Endothelial cell of umbilical vein (primary cell): ENCODE results near the gene MCM3. TPM values are rescaled to one million over a fixed set of nuclear protein-coding genes. Genes with fewer than 3 reads are reported as not detected.

Experiments used
- BruUV-seq: library from RNA; stranded (reverse); fragments of 400-500 nt; replicated peaks from 2 replicates; lab custom pipeline; 2021; lab: Mats Ljungman, UMichigan
- CTCF ChIA-PET: fragments of 300-600, 350-600 bp; sonication (Branson Sonifier 250); formaldehyde crosslinking; loops from one replicate; lab custom pipeline; 2021; ENCODE audit warnings: antibody characterized with exemption, inconsistent platforms; lab: Charles Lee
- POLR2A ChIA-PET: fragments of 300-600, 350-600 bp; sonication (Branson Sonifier 250); formaldehyde crosslinking; loops from one replicate; lab custom pipeline; 2021; ENCODE audit warnings: antibody characterized with exemption, inconsistent platforms; lab: Charles Lee
- DNase-seq: peaks from one replicate; pipeline ENCODE4 v3.0.0-alpha.2; 2011; ENCODE audit warnings: low read depth, low spot score
- FAIRE-seq: peaks from 2 replicates; lab custom pipeline; 2011; peaks lifted over from hg19 to GRCh38; lab: Jason Lieb, UNC
- H2AFZ ChIP-seq: 2 replicates; pipeline ENCODE4 v1.6.0; 2012; ENCODE audit warnings: low read depth, low read length, control low read depth, inconsistent platforms
- H3K27ac ChIP-seq: 2 replicates; pipeline ENCODE4 v1.5.1; 2011; ENCODE audit warnings: low read depth, mild to moderate bottlenecking, control low read depth, low read length, moderate library complexity; ENCODE audit not compliant: insufficient read depth
- H3K27me3 ChIP-seq, 2 experiments: 2 replicates each; pipeline versions ENCODE4 v1.6.0 to v1.6.1; 2011; ENCODE audit warnings: low read length in 2 of 2, mixed read lengths in 1 of 2; ENCODE audit not compliant: control insufficient read depth in 2 of 2, insufficient read depth in 2 of 2
- H3K36me3 ChIP-seq, 2 experiments: 2 replicates in 1 of 2; 3 replicates in 1 of 2; pipeline ENCODE4 v1.5.1; 2011; ENCODE audit warnings: low read length in 2 of 2, mild to moderate bottlenecking in 1 of 2, moderate library complexity in 1 of 2; ENCODE audit not compliant: control insufficient read depth in 2 of 2, insufficient read depth in 2 of 2; ENCODE audit errors: extremely low read depth in 1 of 2
- H3K4me1 ChIP-seq: 3 replicates; pipeline ENCODE4 v1.5.1; 2011; ENCODE audit warnings: mild to moderate bottlenecking, low read length; ENCODE audit not compliant: control insufficient read depth, insufficient read depth; ENCODE audit errors: extremely low read depth
- H3K4me2 ChIP-seq: 2 replicates; pipeline ENCODE4 v1.6.1; 2011; ENCODE audit warnings: low read length, control low read depth, mixed read lengths; ENCODE audit not compliant: insufficient read depth
- H3K4me3 ChIP-seq, 3 experiments: fragments of 200-600 bp in 1 of 3; sonication (generic), shearing (Covaris generic) in 1 of 3; replicated peaks in 1 of 3; 2 replicates each; pipeline ENCODE4 v1.5.1; 2011 to 2016; ENCODE audit warnings: control low read depth in 3 of 3, low read length in 3 of 3, mild to moderate bottlenecking in 2 of 3, inconsistent platforms in 1 of 3, low read depth in 1 of 3, moderate library complexity in 1 of 3; ENCODE audit not compliant: insufficient read depth in 1 of 3
- H3K79me2 ChIP-seq: 2 replicates; pipeline ENCODE4 v1.6.0; 2012; ENCODE audit warnings: low read length, inconsistent platforms; ENCODE audit not compliant: control insufficient read depth, insufficient read depth
- H3K9ac ChIP-seq: replicated peaks from 2 replicates; pipeline ENCODE3; 2011; ENCODE audit warnings: low read length, control low read depth; ENCODE audit not compliant: insufficient read depth; ENCODE audit errors: extremely low read depth
- H3K9me1 ChIP-seq: replicated peaks from 3 replicates; pipeline ENCODE4 v1.6.0; 2011; ENCODE audit warnings: mild to moderate bottlenecking, low read length; ENCODE audit not compliant: control insufficient read depth, insufficient read depth; ENCODE audit errors: extremely low read depth
- H3K9me3 ChIP-seq: replicated peaks from 2 replicates; pipeline ENCODE4 v1.5.1; 2012; ENCODE audit warnings: low read length, inconsistent platforms; ENCODE audit not compliant: control insufficient read depth, insufficient read depth
- H4K20me1 ChIP-seq: replicated peaks from 2 replicates; pipeline ENCODE3; 2011; ENCODE audit warnings: mild to moderate bottlenecking, low read length; ENCODE audit not compliant: control insufficient read depth, insufficient read depth; ENCODE audit errors: extremely low read depth
- CTCF ChIP-seq, 2 donors: IDR thresholded peaks; 1 replicate in 1 of 2; 2 replicates in 1 of 2; pipeline ENCODE4 v1.5.1; 2011; ENCODE audit warnings: low read length in 2 of 2, mild to moderate bottlenecking in 2 of 2, moderate library complexity in 2 of 2, control low read depth in 1 of 2, inconsistent platforms in 1 of 2, low read depth in 1 of 2; ENCODE audit not compliant: insufficient read depth in 1 of 2; ENCODE audit errors: extremely low read depth in 1 of 2
- EZH2 ChIP-seq: IDR thresholded peaks from 2 replicates; pipeline ENCODE4 v1.6.1; 2012; ENCODE audit warnings: borderline replicate concordance, low read depth, mild to moderate bottlenecking, moderate library complexity, low read length, inconsistent platforms; ENCODE audit not compliant: severe bottlenecking
- FOS ChIP-seq: IDR thresholded peaks from 2 replicates; pipeline ENCODE4 v1.6.1; 2011; ENCODE audit warnings: mild to moderate bottlenecking, low read length, moderate library complexity, borderline replicate concordance; ENCODE audit not compliant: insufficient read depth
- GATA2 ChIP-seq: IDR thresholded peaks from 2 replicates; pipeline ENCODE4 v1.7.0; 2011; ENCODE audit warnings: low read depth, mild to moderate bottlenecking, moderate library complexity, mixed read lengths, low read length; ENCODE audit not compliant: insufficient read length, insufficient read depth
- JUN ChIP-seq: IDR thresholded peaks from 2 replicates; pipeline ENCODE4 v1.6.1; 2011; ENCODE audit warnings: borderline replicate concordance, low read depth; ENCODE audit not compliant: insufficient read length, insufficient read depth
- MAX ChIP-seq: IDR thresholded peaks from 2 replicates; pipeline ENCODE4 v1.6.1; 2011; ENCODE audit not compliant: insufficient read depth, insufficient read length
- MYC ChIP-seq: IDR thresholded peaks from one replicate; pipeline ENCODE4 v1.6.1; 2011; ENCODE audit warnings: mild to moderate bottlenecking, low read depth, low read length
- POLR2A ChIP-seq: IDR thresholded peaks from 2 replicates; pipeline ENCODE4 v1.6.1; 2012; ENCODE audit warnings: low read depth, mild to moderate bottlenecking, control low read depth, low read length
- POLR2AphosphoS5 ChIP-seq: IDR thresholded peaks from 2 replicates; pipeline ENCODE4 v1.6.1; 2012; ENCODE audit warnings: low read depth, mild to moderate bottlenecking, control low read depth, low read length, moderate library complexity; ENCODE audit not compliant: insufficient read depth
- dilution Hi-C: fragments of 300-500 bp; cut with MboI; formaldehyde crosslinking; loops from one replicate; pipeline ENCODE4 v1.15.0; 2019; ENCODE audit warnings: low sequenced_read_pairs; ENCODE audit not compliant: extremely low pct_ligation_motif_present
- intact Hi-C: fragments of 100-400 bp; cut with micrococcal nuclease; formaldehyde crosslinking; loops from one replicate; pipeline ENCODE4 v1.10.0; 2022
- polyA plus RNA-seq, 4 experiments: library from polyadenylated mRNA; depleted of rRNA in 3 of 4; stranded (reverse) in 3 of 4; unstranded in 1 of 4; fragments of >200 nt; gene quantifications; 2 replicates each; pipeline versions ENCODE4 v1.2.1 to v1.2.3, GENCODE V29; 2011 to 2012; ENCODE audit warnings: missing spikeins in 1 of 4
- total RNA-seq: library from RNA; stranded (reverse); gene quantifications from 2 replicates; pipeline ENCODE4 v1.2.3, GENCODE V29; 2021

MCM3 gene
- total and polyA plus RNA-seq, 2 donors (not counting 3 experiments of a cell fraction or from before 2014, with no cell fraction given) = 57.2 to 81.6 TPM

DNA sequence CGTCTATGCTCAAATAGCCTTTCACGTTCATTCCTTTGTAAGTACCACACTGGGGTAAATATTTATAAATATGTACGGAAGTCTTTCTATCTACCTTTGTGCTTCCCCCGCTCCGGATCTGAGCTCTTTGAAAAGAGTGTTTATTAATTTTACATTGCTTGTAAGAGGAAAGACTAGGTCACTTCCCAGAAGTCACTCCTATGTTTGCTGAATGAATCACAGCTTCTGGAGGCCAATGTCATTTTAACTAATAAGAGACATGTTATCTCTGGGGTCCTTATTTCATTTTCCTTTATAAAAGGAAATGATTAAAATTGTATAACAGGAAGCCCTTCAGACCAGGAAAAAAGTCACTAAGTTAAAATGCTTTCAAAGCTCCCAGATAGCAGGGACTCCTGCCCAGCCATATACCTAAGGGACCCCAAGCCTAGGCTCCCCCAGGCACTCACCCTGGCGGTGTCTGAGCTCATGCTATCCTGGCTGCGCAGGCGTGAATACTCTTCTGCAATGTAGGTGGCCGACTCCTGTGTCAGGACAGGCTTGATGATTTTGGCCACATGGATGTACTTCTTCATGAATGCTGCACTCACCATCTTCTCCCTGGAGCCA, 12.6 kb downstream of the MCM3 start:
- no peak overlapping the region for H3K4me3 ChIP-seq
- H3K27ac ChIP-seq = peak overlapping the region; percentile 65
- H2AFZ ChIP-seq = no peak overlapping the region
- H3K4me2 ChIP-seq = peak overlapping the region; percentile 74
- ChIA-PET CTCF (interaction anchor here (0.5 to 1.9 kb wide), 9 partner anchors 8 to 136 kb away, joined by 3 to 20 read pairs (median 5); partner anchors contain the start of genes MCM3 and PAQR8), POLR2A (no interaction called here)
- FAIRE-seq (peak; percentile 86), DNase-seq (peak; percentile 85)
- peaks cover 13 to 15% of the 10 kb centered on the region in 2 experiments for H3K36me3 ChIP-seq
- no peaks in the 10 kb centered on the region for H3K9me3 ChIP-seq
- dilution Hi-C loops (no loop called here), intact Hi-C loops (loop anchor here (1.0 to 5.0 kb wide), 2 partner anchors 12 to 400 kb away; partner anchors contain the start of genes MCM3 and TMEM14A)
- H3K4me1 ChIP-seq = peaks cover 24% of the 10 kb centered on the region
- no TSS peak for BruUV-seq
- TF ChIP-seq EZH2 = no peak
- TF ChIP-seq POLR2A = no peak
- TF ChIP-seq CTCF (IDR thresholded peaks at IDR 0.05; ENCODE audit: extremely low read depth in 1 of 2, insufficient read depth in 1 of 2, low read depth in 1 of 2, low read length in 2 of 2) = no peak
- peak; percentile 90 for TF ChIP-seq GATA2
- peak; percentile 45 for TF ChIP-seq POLR2AphosphoS5
- TF ChIP-seq FOS = peak; percentile 92
- TF ChIP-seq MYC = no peak
- peak; percentile 63 for TF ChIP-seq JUN
- TF ChIP-seq MAX = no peak
- H3K9me1 ChIP-seq = no peaks in the 10 kb centered on the region
- no peaks in the 10 kb centered on the region for H3K27me3 ChIP-seq
- no peaks in the 10 kb centered on the region for H3K79me2 ChIP-seq
- H3K9ac ChIP-seq = no peak overlapping the region
- no peaks in the 10 kb centered on the region for H4K20me1 ChIP-seq
